ENCODE data around the gene RAD1.

The RAD1 gene

GRCh38 chr5:34914671-34915138 lies 599 bp downstream of the RAD1 start:
- no peak for DNase-seq

GRCh38 chr5:34913072-34913471 lies 2.2 kb downstream of the RAD1 start:
- DNase-seq, result no peak

GRCh38 chr5:34905564-34905963 lies 9.7 kb downstream of the RAD1 start:
- no peak for DNase-seq

- no peak for DNase-seq
Observed at GRCh38 chr5:34903260-34903659, 12.0 kb downstream of the RAD1 start.

- no peak for DNase-seq
Observed at GRCh38 chr5:34900652-34901051, 14.7 kb downstream of the RAD1 start.

- DNase-seq, result no peak
Observed at GRCh38 chr5:34899066-34899465, 16.2 kb downstream of the RAD1 start.

- DNase-seq, result peak; percentile 60
Observed at GRCh38 chr5:34898258-34898895, 16.9 kb downstream of the RAD1 start.

GRCh38 chr5:34897646-34898045 lies 17.7 kb downstream of the RAD1 start:
- no peak for DNase-seq

GRCh38 chr5:34895641-34896419 lies 19.5 kb downstream of the RAD1 start:
- no peak for DNase-seq

GRCh38 chr5:34894716-34895115 lies 20.6 kb downstream of the RAD1 start:
- DNase-seq, result no peak

GRCh38 chr5:34892414-34892813 lies 22.9 kb downstream of the RAD1 start:
- DNase-seq, result no peak

GRCh38 chr5:34891981-34892380 lies 23.3 kb downstream of the RAD1 start:
- no peak for DNase-seq

GRCh38 chr5:34889394-34889793 lies 25.9 kb downstream of the RAD1 start:
- no peak for DNase-seq

- DNase-seq, result no peak
Observed at GRCh38 chr5:34886392-34887119, 28.7 kb downstream of the RAD1 start.

GRCh38 chr5:34881246-34881645 lies 34.1 kb downstream of the RAD1 start:
- no peak for DNase-seq

- no peak for DNase-seq
Observed at GRCh38 chr5:34876275-34876674, 39.0 kb downstream of the RAD1 start.

- DNase-seq, result no peak
Observed at GRCh38 chr5:34870382-34870781, 44.9 kb downstream of the RAD1 start.

- no peak for DNase-seq
Observed at GRCh38 chr5:34869256-34869655, 46.0 kb downstream of the RAD1 start.

GRCh38 chr5:34868791-34869190 lies 46.5 kb downstream of the RAD1 start:
- no peak for DNase-seq

GRCh38 chr5:34867660-34868059 lies 47.6 kb downstream of the RAD1 start:
- DNase-seq, result no peak

GRCh38 chr5:34866989-34867471 lies 48.3 kb downstream of the RAD1 start:
- no peak for DNase-seq

- DNase-seq, result no peak
Observed at GRCh38 chr5:34865091-34865490, 50.2 kb downstream of the RAD1 start.

GRCh38 chr5:34863946-34864345 lies 51.4 kb downstream of the RAD1 start:
- no peak for DNase-seq

- DNase-seq, result no peak
Observed at GRCh38 chr5:34859253-34859652, 56.1 kb downstream of the RAD1 start.
